KG1 (cell line): ENCODE data around the gene B3GALT6.
"Not testable (repeated sequence)": the region's sequence is repeated elsewhere in the genome, so short reads cannot be mapped to it uniquely, and the experiment has no call there.

Experiments used
- DNase-seq: peaks from one replicate; lab custom pipeline; 2025; lab: John Stamatoyannopoulos, UW

B3GALT6 gene

DNA sequence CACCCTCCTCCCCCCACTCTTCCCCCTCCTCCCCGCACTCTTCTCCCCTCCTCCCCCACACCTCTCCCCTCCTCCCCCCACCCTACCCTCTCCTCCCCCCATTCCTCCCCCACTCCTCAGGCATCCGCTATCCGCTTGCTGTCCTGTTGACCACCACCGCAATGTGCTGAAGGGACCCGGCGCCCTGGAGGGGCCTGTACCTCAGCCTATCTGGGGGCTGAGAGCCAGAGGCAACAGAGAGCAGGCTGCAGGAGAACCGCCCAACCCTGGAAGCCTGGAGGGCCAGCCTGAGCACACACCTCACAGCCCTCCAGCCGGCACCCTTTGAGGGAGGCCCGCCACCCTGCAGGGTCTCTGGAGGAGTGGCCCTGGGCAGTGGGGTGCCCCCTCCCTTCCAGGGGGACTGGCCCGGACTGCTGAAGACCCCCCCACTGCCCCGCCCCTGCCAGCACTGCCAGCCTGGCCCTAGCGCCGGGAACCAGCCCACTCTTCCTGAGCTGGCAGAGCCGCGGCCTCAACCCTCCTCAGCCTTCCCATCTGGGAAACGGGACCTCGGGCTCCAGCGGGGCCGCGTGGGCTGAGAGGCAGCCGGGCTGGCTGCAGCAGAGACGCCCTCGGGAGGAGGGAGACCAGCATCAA lies 13.3 kb downstream of the B3GALT6 start:
- no peak for DNase-seq

- no peak for DNase-seq
Observed at GRCh38 chr1:1245817-1246576, 14.0 kb downstream of the B3GALT6 start.

DNA sequence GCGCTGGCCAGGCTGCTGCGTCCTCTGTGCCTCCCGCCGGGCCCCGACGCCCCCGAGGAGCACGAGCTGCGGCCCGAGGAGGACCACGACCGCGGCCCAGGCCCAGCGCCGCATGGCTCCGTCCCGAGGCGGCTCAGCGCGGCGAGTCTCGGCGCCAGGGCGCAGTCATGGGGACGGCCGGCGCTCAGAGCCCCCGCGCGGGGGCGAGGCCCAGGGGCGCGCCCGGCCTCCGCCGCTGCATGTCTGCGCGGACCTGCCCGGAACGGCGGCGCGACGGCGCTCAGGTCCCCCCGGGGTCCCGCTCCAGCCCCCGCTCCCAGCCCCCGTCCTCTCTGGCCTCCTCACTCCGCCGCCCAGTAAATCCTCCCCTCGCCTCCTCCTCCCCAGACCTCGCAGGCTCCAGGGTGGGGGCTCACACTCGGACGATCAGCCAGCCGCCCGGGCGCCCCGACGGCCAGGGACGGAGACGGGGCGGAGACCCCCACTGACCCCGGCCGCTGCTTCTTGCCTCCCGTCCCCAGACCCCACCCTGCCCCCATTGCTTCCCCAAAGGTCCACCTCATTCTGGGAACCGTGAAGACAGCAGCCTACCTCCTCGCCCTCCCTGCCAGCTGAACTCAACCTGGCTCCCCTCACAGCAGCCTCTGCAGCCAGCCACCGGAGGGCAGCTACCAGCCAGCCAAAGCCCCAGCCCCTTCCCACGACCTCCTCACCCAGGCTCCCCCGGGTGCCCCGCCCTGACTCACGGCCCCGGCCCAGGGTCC lies 14.7 kb downstream of the B3GALT6 start, which contains the start of gene C1QTNF12:
Gene C1QTNF12, minus strand, starts transcription at position 146 of the 764 bp plus-strand sequence. Its CDS starts 32 bp downstream, at position 114.
- DNase-seq: no peak

DNA sequence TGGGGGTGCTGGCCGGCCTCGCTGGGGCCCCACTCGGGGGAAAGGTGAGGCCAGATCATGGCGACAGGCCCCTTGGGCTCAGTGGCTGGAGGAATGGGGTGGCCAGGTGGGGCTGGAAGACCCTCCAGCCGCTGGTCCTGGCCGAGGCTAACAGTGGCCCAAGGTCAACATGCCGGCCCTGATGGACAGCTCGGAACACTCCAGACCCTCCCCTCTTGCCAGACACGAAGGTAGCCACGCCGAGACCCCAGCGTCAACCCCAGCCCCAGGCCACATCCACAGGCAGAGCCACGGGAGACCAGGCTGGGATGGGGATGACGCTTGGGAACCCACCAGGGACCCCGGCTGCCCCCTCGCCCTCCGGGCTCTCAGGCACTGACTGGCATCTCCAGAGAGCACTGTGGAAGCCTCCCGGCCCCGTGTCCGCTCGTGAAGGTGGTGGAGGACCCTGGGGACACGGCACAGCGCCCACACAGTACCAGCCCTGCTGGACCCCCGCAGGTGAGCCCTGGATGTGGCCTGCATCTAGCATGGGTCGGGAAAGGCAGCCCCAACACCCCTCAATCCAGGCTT lies 15.4 kb downstream of the B3GALT6 start:
- DNase-seq: no peak

DNA sequence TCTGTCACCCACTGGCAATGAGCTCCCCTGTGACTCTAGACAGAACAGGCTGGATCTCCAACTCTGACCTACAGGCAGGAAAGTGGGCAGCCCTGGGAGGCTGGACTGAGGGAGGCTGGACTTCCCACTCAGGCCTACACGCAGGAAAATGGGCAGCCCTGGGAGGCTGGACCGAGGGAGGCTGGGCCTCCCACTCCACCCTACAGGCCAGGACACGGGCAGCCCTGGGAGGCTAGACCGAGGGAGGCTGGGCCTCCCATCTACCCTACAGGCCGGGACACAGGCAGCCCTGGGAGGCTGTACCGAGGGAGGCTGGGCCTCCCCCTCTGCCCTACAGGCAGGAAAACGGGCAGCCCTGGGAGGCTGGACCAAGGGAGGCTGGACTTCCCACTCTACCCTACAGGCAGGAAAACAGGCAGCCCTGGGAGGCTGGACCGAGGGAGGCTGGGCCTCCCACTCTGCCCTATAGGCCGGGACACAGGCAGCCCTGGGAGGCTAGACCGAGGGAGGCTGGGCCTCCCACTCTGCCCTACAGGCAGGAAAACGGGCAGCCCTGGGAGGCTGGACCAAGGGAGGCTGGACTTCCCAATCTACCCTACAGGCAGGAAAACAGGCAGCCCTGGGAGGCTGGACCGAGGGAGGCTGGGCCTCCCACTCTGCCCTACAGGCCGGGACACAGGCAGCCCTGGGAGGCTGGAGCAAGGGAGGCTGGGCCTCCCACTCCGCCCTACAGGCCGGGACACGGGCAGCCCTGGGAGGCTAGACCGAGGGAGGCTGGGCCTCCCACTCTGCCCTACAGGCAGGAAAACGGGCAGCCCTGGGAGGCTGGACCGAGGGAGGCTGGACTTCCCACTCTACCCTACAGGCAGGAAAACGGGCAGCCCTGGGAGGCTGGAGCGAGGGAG lies 16.2 kb downstream of the B3GALT6 start:
- DNase-seq: not testable (repeated sequence)

- DNase-seq: no peak
Observed at GRCh38 chr1:1250786-1251284, 18.8 kb downstream of the B3GALT6 start.

GRCh38 chr1:1253314-1253713 lies 21.3 kb downstream of the B3GALT6 start:
- no peak for DNase-seq

GRCh38 chr1:1253972-1254666 lies 22.1 kb downstream of the B3GALT6 start:
- no peak for DNase-seq

DNA sequence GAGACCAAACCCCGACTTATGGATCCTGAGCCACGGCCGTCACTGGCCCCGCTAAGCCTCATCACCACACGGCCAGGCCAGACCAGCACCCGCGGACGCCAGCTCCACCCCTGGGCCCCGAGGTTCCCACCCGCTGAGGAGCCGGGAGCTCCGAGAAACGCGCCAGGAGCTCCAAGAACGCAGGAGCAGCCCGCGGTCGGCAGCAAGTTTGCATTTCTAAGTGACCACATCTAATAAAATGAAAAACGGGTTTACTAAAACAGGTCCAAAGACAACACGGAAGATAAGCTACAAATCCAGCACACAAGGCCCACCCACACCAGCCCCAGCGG lies 22.6 kb downstream of the B3GALT6 start:
- DNase-seq: no peak

DNA sequence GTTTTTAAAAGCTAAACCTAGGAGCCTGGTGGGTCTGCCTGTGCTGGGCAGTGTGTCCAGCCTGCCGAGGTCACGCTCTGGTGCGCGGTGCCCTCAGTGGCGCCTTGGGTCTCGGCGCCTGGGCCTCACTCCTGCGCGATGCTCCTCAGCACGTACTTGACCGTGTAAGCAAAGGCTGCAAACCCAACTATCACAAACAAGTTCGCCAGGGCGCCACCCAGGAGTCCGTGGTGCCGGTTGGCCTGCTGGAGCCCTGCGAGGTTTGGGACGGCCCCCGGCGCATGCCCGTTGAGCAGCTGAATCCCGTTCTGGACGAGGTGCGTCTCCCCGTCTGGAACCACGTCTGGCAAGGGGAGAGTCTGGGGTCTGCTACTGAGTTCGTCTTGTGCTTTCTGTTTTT lies 23.0 kb downstream of the B3GALT6 start:
- no peak for DNase-seq

DNA sequence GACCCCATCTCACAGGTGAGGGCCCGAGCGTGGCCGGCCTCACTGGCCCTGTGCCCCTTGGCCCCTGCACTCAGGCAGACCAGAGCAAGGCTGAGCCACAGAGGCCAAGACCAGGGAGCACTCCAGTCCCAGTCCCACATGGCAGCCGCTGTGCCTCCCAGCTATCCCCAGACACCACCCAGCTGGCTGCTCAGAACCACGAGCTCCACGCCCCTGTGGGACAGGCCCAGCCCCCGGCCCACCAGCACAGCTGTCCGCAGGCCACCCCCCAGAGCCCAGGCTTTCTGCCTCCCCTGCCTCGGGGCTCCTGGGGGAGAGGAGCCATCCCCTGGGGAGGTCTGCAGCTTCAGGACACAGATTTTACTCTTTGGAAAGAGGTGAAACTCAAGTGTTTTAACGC lies 23.6 kb downstream of the B3GALT6 start:
- no peak for DNase-seq

DNA sequence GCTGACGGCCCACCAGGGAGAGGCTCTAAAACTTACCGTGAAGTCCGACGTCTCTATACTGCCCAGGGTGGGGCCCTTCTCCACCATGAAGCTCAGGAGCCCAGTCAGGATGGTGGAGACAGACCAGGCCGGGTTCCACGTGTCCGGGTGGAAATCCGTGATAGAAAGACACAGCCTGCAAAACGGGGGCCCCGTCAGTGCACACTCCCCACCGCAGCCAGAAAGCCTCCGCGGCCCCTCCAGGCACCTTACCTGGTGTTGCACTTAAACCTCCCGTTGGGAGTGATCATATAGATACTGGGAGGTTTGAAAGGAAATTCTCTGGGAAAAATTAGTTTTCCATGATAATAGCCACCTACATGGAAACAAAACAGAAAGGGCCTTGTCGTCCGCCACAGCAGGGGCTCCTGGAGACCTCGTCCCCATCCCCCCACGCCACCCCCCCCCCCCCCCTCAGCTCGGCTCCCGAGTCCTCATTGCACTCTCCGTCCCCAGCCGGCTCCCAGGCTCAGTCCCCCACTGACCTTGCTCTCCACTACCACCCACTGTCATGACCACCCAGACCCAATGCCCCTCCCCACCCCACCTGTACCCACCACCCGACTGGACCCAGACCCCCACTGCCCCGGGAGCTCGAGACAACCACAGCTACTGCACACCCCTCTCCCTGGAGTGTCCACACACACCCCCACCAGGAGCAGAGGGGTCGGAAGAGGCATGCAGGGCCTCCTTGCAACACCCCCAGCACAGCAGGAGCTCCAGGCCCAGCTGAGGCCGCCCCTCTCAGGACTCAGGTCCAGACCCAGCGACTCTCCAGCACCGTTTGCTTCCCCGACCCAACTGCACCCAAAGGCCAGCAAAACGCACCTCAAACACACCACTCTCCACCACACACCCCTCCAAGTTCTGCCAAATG lies 25.2 kb downstream of the B3GALT6 start:
- no peak for DNase-seq

GRCh38 chr1:1259119-1259488 lies 27.1 kb downstream of the B3GALT6 start:
- DNase-seq: no peak

DNA sequence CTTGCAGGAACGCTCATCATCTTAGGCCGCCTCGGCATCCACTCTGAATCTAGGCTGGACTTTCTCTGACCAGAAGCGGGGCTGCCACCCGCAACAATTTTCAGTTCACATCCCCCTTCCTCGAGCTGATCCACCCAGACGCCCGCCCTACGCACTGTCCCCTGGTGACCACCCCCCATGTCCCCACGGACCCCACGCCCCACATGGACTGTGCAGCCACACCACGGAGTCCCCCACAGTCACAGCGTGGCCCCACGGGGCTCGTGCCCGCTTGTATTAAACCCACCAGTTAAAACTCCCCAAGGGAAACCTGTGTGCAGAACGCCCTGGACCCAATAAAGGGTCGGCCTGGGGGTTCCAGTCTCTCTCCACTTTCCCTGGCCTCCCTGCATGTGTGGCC lies 27.5 kb downstream of the B3GALT6 start:
- no peak for DNase-seq

- DNase-seq: no peak
Observed at GRCh38 chr1:1259951-1260600, 28.0 kb downstream of the B3GALT6 start.

DNA sequence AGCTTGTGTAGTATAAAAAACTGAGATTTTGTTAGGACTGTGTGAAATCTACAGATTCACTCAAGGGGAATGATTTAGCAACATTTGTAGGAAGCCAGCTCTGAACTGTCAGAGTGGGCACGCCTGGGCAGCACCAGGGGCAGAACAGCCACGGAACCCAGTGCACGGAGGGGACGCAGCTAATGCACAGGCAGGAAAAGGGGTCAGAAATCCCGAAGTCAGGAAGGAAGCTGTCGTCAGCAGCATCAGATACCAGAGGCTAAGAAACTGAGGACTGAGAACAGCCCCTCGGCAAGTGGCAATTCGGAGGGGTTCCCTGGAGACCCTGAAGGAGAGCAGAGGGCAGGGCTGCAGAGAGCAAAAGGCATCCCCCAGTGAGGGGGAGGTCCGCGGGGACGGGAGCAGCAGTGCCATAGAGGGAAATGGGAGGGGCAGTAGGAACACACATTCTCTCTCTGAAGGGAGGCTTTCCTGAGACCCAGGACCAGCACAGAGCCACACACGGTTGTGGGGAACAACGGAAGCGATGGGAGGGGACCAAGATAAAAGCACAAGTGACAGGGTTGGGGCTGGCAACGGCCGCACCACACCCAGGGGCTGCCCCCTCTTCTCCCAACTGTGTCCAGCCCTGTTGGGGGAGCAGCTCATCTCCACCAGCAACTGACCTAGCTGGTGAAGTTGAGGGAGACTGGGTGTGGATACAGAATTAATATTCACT lies 29.0 kb downstream of the B3GALT6 start:
- DNase-seq: no peak

DNA sequence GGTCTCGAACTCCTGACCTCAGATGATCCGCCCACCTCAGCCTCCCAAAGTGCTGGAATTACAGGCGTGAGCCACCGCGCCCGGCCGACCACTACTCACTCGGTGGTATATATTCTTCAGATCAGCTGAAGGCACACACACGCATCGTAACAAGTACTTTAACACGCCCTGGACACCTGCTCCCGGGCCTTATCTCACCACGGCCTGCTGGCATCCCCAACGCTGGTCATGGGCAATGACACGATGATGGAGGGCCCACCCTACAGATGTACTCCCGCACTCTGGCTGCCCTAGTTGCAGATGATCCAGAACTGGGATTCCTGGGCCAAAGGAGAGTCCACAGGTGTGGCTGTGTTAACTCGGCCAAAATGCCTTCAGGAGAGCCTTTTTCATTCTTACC lies 30.0 kb downstream of the B3GALT6 start:
- no peak for DNase-seq

GRCh38 chr1:1262758-1263157 lies 30.7 kb downstream of the B3GALT6 start:
- DNase-seq: no peak

DNA sequence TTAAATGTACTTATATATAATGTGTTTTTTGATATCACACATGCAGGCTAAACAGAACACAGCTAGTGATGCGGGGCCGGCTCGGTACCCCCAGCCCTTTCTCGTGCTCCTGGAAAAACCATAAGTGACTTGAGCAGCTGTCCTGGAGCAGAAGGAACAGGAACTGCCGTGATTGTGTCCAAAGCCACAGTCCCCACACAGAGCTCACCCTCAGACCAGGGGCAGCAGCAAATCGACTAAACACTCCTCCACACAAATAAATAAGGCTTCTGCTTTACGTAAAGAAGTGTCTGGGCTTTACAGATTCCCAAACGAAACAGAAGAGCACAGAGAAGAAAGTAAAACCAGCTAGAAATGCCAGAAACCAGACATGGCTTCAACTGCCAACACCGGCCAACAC lies 32.0 kb downstream of the B3GALT6 start:
- no peak for DNase-seq
